Kidney (tissue), 14 donors: ENCODE results near the gene NEURL1B. TPM values are rescaled to one million over a fixed set of nuclear protein-coding genes. Genes with fewer than 3 reads are reported as not detected.

ENCODE experiments used
- DNase-seq, 5 donors: peaks; one replicate each; pipeline ENCODE4 v3.0.0-alpha.2; 2013 to 2020
- FAIRE-seq: peaks from 2 replicates; lab custom pipeline; 2012; peaks lifted over from hg19 to GRCh38; lab: Jason Lieb, UNC
- H3K27ac ChIP-seq, 2 donors: one replicate each; pipeline ENCODE4 v1.7.0; 2013; ENCODE audit warnings: low read depth in 2 of 2, low read length in 2 of 2, inconsistent platforms in 1 of 2
- H3K27me3 ChIP-seq: one replicate; pipeline ENCODE4 v1.7.1; 2013; ENCODE audit warnings: low read length, inconsistent platforms; ENCODE audit not compliant: control insufficient read depth, insufficient read depth
- H3K36me3 ChIP-seq, 3 donors: one replicate each; pipeline versions ENCODE4 v1.7.0 to v1.7.1; 2013; ENCODE audit warnings: low read length in 3 of 3, control low read depth in 1 of 3, inconsistent platforms in 1 of 3; ENCODE audit not compliant: insufficient read depth in 3 of 3, control insufficient read depth in 2 of 3
- H3K4me1 ChIP-seq, 3 donors: one replicate each; pipeline versions ENCODE4 v1.7.0 to v1.7.1; 2013; ENCODE audit warnings: low read length in 3 of 3, inconsistent platforms in 1 of 3, low read depth in 1 of 3; ENCODE audit not compliant: control insufficient read depth in 2 of 3, insufficient read depth in 2 of 3
- H3K4me3 ChIP-seq, 3 donors: one replicate each; pipeline versions ENCODE4 v1.7.0 to v1.8.1; 2013; ENCODE audit warnings: low read length in 3 of 3, control low read depth in 1 of 3, inconsistent platforms in 1 of 3
- H3K9ac ChIP-seq, 3 donors: one replicate each; pipeline versions ENCODE4 v1.7.0 to v1.7.1; 2013; ENCODE audit warnings: low read length in 3 of 3, control low read depth in 1 of 3, inconsistent platforms in 1 of 3
- H3K9me3 ChIP-seq, 3 donors: one replicate each; pipeline versions ENCODE4 v1.7.0 to v1.7.1; 2013; ENCODE audit warnings: low read length in 3 of 3, control low read depth in 1 of 3, inconsistent platforms in 1 of 3; ENCODE audit not compliant: control insufficient read depth in 2 of 3, insufficient read depth in 1 of 3
- intact Hi-C: fragments of 100-400 bp; cut with DNase I; formaldehyde crosslinking; loops from one replicate; pipeline ENCODE4 v1.11.1; 2022
- polyA plus RNA-seq: library from polyadenylated mRNA; stranded (reverse); fragments of 350-450 nt; fragmentation: Illumina TruSeq; extraction: RNeasy Lipid Tissue Mini Kit (QIAGEN cat#74804); gene quantifications from one replicate; pipeline ENCODE4 v1.2.3, GENCODE V29; 2014; ENCODE audit warnings: low read depth, low replicate concordance; ENCODE audit not compliant: insufficient read depth
- total RNA-seq: library from RNA; stranded (reverse); fragmentation: NEBNext Ultra II Directional; extraction: Animal tissue kit (Norgen Biotek cat#: 25700); gene quantifications from one replicate; pipeline ENCODE4 v1.2.1, GENCODE V29; 2021
- TF ChIP-seq, protein P1 (sequence below): IDR thresholded peaks from 3 replicates; pipeline ENCODE4 v1.5.1; 2012; ENCODE audit warnings: mild to moderate bottlenecking, moderate library complexity, borderline replicate concordance; ENCODE audit not compliant: insufficient read depth; ENCODE audit errors: extremely low read depth
- donor health status: control.
- donor health status: control.
- donor health status: control.
- donor health status: control.
- donor health status: control.
- donor health status: DM: yes; HTN: yes; CAD: no.
- donor health status: Normal renal cell carcinoma (clear cell type).

The NEURL1B gene
- total and polyA plus RNA-seq, 2 donors from 2014 or later: 5.4 to 42.6 TPM

DNA sequence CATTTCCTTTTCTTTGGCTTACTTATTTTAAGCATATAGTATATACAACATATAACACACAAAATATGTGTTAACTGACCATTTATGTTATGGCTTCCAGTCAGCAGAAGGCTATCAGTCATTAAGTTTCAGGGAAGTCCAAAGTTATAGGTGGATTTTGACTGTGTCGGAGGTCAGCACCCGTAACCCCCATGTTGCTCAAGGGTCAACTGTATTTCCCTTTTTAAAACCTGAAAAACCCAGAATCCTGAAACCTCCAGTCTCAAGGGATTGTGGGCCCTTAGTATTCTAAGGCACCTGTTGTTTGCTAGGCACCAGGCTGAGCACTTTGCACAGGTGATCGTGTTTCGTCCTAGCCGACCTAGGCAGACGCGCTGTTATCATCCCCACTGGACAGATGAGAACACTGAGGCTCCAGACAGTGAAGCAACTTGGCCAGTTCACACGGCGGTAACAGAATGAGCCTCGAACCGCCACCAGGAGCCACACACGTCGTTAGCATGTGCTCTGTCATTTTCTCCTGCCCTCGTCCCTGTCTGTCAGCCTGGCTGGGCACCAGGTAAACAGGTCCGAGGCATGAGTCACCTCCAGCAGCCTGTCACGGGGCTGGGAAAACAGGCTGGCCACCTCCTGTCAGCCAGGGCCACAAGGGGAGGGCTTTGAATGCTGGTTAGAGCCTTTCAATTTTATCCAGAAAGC, 90.1 kb downstream of the NEURL1B start:
- H3K4me1 ChIP-seq: peaks cover 3 to 21% (median 4%) of the 10 kb centered on the region in 3 donors
- TF ChIP-seq, protein P1, sequence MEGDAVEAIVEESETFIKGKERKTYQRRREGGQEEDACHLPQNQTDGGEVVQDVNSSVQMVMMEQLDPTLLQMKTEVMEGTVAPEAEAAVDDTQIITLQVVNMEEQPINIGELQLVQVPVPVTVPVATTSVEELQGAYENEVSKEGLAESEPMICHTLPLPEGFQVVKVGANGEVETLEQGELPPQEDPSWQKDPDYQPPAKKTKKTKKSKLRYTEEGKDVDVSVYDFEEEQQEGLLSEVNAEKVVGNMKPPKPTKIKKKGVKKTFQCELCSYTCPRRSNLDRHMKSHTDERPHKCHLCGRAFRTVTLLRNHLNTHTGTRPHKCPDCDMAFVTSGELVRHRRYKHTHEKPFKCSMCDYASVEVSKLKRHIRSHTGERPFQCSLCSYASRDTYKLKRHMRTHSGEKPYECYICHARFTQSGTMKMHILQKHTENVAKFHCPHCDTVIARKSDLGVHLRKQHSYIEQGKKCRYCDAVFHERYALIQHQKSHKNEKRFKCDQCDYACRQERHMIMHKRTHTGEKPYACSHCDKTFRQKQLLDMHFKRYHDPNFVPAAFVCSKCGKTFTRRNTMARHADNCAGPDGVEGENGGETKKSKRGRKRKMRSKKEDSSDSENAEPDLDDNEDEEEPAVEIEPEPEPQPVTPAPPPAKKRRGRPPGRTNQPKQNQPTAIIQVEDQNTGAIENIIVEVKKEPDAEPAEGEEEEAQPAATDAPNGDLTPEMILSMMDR: no peak
- H3K9me3 ChIP-seq: no peaks in the 10 kb centered on the region
- FAIRE-seq: no peak
- peak overlapping the region; percentile 55 to 60 for H3K27ac ChIP-seq
- H3K9ac ChIP-seq: no peak overlapping the region
- H3K4me3 ChIP-seq: no peak overlapping the region
- no peaks in the 10 kb centered on the region for H3K36me3 ChIP-seq
- intact Hi-C loops: no loop called here
- DNase-seq: peak in 1 of 5 donors; percentile 93
- no peaks in the 10 kb centered on the region for H3K27me3 ChIP-seq

DNA sequence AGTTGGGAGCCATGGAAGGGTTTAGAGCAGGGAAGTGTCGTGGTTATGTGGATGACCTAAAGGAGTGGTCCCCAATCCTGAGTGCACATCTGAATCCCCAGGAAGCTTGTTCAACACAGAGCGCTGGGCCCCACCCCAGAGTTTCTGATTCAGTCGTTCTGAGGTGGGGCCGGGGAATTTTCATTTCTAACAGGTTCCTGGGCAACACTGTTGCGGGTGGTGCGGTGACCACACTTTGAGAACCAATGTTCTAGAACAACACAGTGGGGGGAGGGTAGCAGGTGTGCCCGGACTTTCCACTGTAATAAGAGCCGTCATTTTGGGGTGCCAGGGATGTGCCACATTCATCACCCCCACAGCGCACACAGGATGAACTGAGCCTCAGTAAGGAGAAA, 90.6 kb downstream of the NEURL1B start:
- DNase-seq (peak in 1 of 5 donors; percentile 65), FAIRE-seq (no peak)
- intact Hi-C loops: no loop called here
- Histone ChIP-seq H3K4me3 (no peak overlapping the region), H3K4me1 (peaks cover 3 to 21% (median 4%) of the 10 kb centered on the region in 3 donors), H3K9ac (no peak overlapping the region), H3K9me3 (no peaks in the 10 kb centered on the region), H3K27ac (peak overlapping the region; percentile 51 to 55), H3K27me3 (no peaks in the 10 kb centered on the region), H3K36me3 (no peaks in the 10 kb centered on the region)
- TF ChIP-seq, protein P1: no peak

DNA sequence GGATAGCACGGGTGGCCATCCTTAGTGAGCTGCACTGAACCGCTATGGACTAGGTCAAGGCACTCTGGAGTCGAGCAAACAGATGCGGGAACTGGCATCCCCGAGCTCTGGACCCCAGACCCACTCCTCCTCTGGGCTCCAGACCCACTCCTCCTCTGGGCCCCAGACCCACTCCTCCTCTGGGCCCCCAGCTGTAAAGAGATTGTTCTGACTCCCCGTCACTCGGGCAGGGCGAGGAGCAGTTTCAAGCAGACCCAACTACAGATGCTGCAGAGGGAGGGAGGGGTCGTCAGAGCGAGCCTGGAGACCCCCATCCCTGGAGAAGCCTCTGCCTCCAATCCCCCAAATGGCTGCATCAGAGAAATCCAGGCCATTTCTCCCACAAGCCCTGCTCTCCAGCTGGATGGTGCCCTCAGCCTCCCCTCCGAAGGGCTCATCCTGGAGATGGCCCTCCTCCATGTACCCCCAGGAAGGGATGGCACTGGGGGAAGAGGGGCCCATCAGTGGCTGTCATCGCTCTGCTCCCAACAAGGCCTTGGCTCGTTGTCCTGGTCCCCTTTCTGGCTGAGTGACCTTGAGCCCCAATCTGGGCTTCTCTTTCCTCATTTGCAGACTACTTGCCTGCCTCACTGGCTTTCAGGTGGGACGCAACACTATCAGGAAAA, 91.3 kb downstream of the NEURL1B start:
- H3K4me1 ChIP-seq: peaks cover 3 to 16% (median 3%) of the 10 kb centered on the region in 3 donors
- DNase-seq: peak in 1 of 5 donors; percentile 75
- TF ChIP-seq, protein P1: no peak
- H3K27me3 ChIP-seq: no peaks in the 10 kb centered on the region
- intact Hi-C loops: no loop called here
- no peak for FAIRE-seq
- H3K9me3 ChIP-seq: no peaks in the 10 kb centered on the region
- peak overlapping the region in 1 of 3 donors; percentile 63 for H3K9ac ChIP-seq
- no peak overlapping the region for H3K4me3 ChIP-seq
- H3K36me3 ChIP-seq: no peaks in the 10 kb centered on the region
- peak overlapping the region; percentile 94 to 95 for H3K27ac ChIP-seq
